GM18868 (cell line): Measurements from ENCODE around the gene ROS1.
"Not testable (repeated sequence)": the region's sequence is repeated elsewhere in the genome, so short reads cannot be mapped to it uniquely, and the experiment has no call there.

Source experiments
- ATAC-seq: cut with Tn5 transposase; IDR thresholded peaks from one replicate; pipeline ENCODE4 v1.9.1; 2021; ENCODE audit warnings: mild to moderate bottlenecking, moderate library complexity; ENCODE audit not compliant: unreplicated experiment

The ROS1 gene

GRCh38 chr6:117269638-117270054 lies 156.1 kb downstream of the ROS1 start:
- ATAC-seq, result no peak

GRCh38 chr6:117268924-117269323 lies 156.8 kb downstream of the ROS1 start:
- no peak for ATAC-seq

DNA sequence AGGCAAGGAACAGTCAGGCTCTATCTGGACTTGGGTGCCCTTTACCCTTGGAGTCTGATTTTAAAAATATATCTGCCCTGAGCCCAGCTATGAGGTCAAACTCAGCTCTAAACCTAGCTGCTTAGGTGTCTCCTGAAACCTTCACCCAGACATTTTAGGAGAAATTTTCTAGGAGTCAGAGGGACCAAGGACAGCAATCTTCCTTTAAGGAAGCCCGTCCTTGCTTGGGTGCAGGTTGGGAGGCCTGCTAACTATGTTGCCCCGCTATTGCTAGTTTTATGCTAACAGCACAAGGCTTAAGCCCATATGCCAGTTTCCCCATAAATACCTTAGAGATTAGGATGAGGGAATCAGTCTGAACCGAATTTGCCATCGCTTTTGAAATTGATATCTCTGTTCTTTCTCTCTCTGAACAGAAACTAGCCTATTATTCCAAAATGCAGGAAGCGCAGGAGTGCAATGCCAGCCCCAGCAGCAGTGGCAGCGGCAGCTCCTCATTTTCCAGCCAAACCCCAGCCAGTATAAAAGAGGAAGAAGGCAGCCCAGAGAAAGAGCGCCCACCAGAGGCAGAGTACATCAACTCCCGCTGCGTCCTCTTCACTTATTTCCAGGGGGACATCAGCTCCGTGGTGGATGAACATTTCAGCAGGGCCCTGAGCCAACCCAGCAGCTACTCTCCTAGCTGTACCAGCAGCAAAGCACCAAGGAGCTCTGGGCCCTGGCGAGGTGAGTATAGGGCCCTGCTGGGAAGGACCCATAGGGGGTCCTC lies 157.8 kb downstream of the ROS1 start:
- ATAC-seq, result no peak

- no peak for ATAC-seq
Observed at GRCh38 chr6:117267054-117267347, 158.7 kb downstream of the ROS1 start.

GRCh38 chr6:117266257-117267053 lies 159.3 kb downstream of the ROS1 start:
- ATAC-seq, result no peak

DNA sequence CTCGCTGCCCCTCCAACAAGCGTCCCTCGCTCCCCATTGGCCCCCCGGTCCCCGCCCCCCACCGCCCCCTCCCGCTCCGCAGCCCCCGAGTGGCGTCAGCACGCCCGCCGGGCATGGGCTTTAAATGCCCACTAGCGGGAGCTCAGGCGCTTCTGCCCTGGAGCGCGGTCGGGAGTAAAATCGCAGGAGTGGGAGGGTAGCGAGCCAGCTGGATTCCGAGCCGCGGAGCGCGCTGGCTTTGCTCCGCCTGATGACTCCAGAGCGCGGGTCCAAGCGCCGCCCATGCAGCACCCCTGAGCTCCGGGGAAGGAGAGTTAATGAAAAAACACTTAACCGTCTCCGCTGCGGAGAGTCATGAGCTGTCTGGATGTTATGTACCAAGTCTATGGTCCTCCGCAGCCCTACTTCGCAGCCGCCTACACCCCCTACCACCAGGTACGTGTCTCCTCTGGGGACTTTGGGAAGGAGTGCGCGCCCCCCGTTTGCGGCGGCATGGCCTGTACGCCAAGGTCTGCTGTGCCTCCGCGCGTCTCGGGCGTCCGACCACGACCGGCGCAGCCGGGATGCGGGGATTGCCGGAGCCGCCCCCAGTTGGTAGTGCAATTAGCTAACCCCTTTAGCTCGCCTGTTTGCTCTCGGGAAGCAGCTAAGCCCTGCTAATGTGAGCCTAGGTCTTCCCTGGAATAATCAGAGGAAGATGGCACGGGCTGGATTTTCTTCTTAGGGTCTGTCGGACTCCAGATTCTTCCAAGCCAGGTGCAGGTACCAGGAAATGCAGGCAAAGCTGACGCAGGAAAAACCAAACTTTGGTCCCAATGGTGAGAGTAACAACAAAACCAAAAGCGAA lies 160.1 kb downstream of the ROS1 start, which contains the start of gene VGLL2:
Gene VGLL2 (plus strand): TSS at position 149 of the 847 bp plus-strand sequence. CDS start 206 bp downstream, at position 355.
- ATAC-seq, result peak; percentile 30

DNA sequence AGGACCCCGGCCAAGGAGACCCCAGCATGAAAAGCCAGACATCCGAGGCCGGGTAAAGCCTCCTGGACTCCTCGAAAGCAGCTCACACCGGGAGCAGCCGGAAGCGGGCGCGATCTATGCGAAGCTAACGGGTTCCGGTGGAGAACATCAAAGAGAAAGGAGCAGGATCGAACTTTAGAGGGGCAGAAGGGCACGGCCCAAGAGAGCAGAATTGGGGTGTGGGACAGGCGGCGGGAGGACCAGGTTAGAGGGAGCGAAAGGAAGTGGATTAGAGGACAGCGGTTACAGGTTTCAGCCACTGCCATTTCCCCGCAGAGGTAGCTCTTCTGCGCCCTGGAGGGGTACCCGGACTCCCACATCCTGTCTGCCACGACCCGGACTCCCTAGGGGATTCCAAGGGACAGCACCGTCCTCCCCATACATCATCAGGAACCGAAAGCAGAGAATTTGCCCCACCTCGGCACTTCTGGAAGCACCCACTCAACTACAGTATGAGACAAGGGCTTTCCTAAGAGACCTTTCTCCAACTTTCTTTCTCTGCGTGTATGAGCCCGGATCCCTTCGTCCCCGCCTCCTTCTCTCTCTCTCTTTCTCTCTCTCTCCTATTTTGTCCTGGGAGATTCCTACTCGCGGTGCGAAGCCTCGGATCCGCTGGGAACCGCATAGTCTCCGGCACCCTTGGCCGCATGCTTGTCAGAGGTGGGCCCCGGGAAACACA lies 160.9 kb downstream of the ROS1 start:
- ATAC-seq, result peak; percentile 57

- ATAC-seq, result peak; percentile 15
Observed at GRCh38 chr6:117264369-117264691, 161.4 kb downstream of the ROS1 start.

GRCh38 chr6:117263353-117263927 lies 162.3 kb downstream of the ROS1 start:
- no peak for ATAC-seq

DNA sequence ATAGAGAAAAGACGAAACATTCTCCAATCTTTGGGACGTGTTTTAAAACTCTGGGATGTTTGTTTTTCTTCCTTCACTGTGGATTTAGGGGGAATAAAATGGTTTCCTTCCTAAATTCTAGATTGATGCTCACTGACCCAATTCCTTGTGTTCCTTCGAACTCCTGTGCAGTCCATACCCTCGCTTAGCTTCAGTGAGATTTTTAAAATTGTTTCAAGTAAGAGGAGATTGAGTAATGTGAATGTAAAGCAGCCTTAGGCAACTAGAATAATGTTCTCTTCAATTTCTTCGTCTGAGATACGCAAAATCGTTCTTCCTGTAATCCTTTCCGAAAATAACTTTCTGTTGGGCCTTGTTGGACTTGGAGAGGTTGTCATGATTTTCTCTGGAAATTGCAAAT lies 162.9 kb downstream of the ROS1 start:
- no peak for ATAC-seq

- ATAC-seq, result no peak
Observed at GRCh38 chr6:117253785-117254184, 172.0 kb downstream of the ROS1 start.

DNA sequence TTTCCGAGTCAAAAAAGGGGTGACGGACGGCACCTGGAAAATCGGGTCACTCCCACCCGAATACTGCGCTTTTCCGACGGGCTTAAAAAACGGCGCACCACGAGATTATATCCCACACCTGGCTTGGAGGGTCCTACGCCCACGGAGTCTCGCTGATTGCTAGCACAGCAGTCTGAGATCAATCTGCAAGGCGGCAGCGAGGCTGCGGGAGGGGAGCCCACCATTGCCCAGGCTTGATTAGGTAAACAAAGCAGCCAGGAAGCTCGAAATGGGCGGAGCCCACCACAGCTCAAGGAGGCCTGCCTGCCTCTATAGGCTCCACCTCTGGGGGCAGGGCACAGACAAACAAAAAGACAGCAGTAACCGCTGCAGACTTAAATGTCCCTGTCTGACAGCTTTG lies 180.8 kb downstream of the ROS1 start:
- not testable (repeated sequence) for ATAC-seq

DNA sequence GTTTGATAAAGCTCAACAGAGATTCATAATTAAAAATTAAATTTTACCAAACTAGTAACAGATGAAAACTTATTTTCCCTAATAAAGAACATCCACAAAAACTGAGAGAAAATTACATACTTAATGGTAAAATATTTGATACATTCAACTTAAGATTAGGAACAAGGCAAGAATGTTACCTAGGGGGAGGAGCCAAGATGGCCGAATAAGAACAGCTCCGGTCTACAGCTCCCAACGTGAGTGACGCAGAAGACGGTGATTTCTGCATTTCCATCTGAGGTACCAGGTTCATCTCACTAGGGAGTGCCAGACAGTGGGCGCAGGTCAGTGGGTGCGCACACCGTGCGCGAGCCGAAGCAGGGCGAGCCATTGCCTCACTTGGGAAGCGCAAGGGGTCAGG lies 181.2 kb downstream of the ROS1 start:
- not testable (repeated sequence) for ATAC-seq
